Measurements from ENCODE around the gene JADE2. TPM values are rescaled to one million over a fixed set of nuclear protein-coding genes. Genes with fewer than 3 reads are reported as not detected.

JADE2 gene
- total and polyA plus RNA-seq, 4 donors: 3.9 to 11.4 (median 5.5) TPM

- 97% methylated on average over 7 of the region's 7 CpGs for WGBS
- Histone ChIP-seq H3K9me3 (ENCODE audit: control insufficient read depth in 4 of 4, low read length in 3 of 4) (no peaks in the 10 kb centered on the region), H3K27me3 (ENCODE audit: control insufficient read depth in 4 of 4, insufficient read depth in 4 of 4, low read length in 3 of 4) (no peaks in the 10 kb centered on the region), H3K4me1 (ENCODE audit: control insufficient read depth in 4 of 4, insufficient read depth in 4 of 4, low read length in 3 of 4) (peaks cover 3 to 17% (median 14%) of the 10 kb centered on the region in 4 donors), H3K27ac (ENCODE audit: low read depth in 1 of 2, low read length in 2 of 2) (no peak overlapping the region), H3K9ac (ENCODE audit: low read depth in 1 of 2, low read length in 2 of 2) (no peak overlapping the region), H3K4me3 (ENCODE audit: low read depth in 1 of 3, low read length in 3 of 3) (no peak overlapping the region), H3K36me3 (ENCODE audit: control insufficient read depth in 4 of 4, insufficient read depth in 3 of 4, low read depth in 1 of 4, low read length in 3 of 4) (peaks cover 11 to 57% (median 48%) of the 10 kb centered on the region in 4 donors)
- no peak for DNase-seq (ENCODE audit: low spot score)
- no peak for TF ChIP-seq HNF4A (conservative IDR thresholded peaks at IDR 0.05)
- no peak for TF ChIP-seq TAF1 (conservative IDR thresholded peaks at IDR 0.05)
- no peak for TF ChIP-seq GABPA (IDR thresholded peaks at IDR 0.05 in 1 of 2, conservative IDR thresholded peaks at IDR 0.05 in 1 of 2)
- no peak for TF ChIP-seq HNF4G (IDR thresholded peaks at IDR 0.05)
- TF ChIP-seq REST (IDR thresholded peaks at IDR 0.05): no peak
Measured at GRCh38 chr5:134563221-134563620, 37.8 kb downstream of the JADE2 start.

- no peak overlapping the region for H3K27ac ChIP-seq (ENCODE audit: low read depth in 1 of 2, low read length in 2 of 2)
- WGBS: 80% methylated on average over 5 of the region's 5 CpGs
- H3K9me3 ChIP-seq (ENCODE audit: control insufficient read depth in 4 of 4, low read length in 3 of 4): no peaks in the 10 kb centered on the region
- peaks cover 9 to 25% (median 21%) of the 10 kb centered on the region in 4 donors for H3K4me1 ChIP-seq (ENCODE audit: control insufficient read depth in 4 of 4, insufficient read depth in 4 of 4, low read length in 3 of 4)
- no peak overlapping the region for H3K9ac ChIP-seq (ENCODE audit: low read depth in 1 of 2, low read length in 2 of 2)
- H3K4me3 ChIP-seq (ENCODE audit: low read depth in 1 of 3, low read length in 3 of 3): no peak overlapping the region
- no peak for TF ChIP-seq GABPA (IDR thresholded peaks at IDR 0.05 in 1 of 2, conservative IDR thresholded peaks at IDR 0.05 in 1 of 2)
- no peak for TF ChIP-seq YY1 (IDR thresholded peaks at IDR 0.05)
- TF ChIP-seq EGR1 (IDR thresholded peaks at IDR 0.05; ENCODE audit: low read depth in 2 of 2): no peak
- TF ChIP-seq REST (IDR thresholded peaks at IDR 0.05): no peak
- TF ChIP-seq JUND (IDR thresholded peaks at IDR 0.05): no peak
- TF ChIP-seq NR2F2 (IDR thresholded peaks at IDR 0.05): no peak
- no peak for TF ChIP-seq CTCF (IDR thresholded peaks at IDR 0.05; ENCODE audit: low read depth, low read length, missing input control)
- no peak for TF ChIP-seq TAF1 (conservative IDR thresholded peaks at IDR 0.05)
- no peak for TF ChIP-seq RAD21 (IDR thresholded peaks at IDR 0.05)
- TF ChIP-seq HNF4G (IDR thresholded peaks at IDR 0.05): no peak
- TF ChIP-seq HNF4A (conservative IDR thresholded peaks at IDR 0.05): no peak
- DNase-seq (ENCODE audit: low spot score): no peak
- H3K36me3 ChIP-seq (ENCODE audit: control insufficient read depth in 4 of 4, insufficient read depth in 3 of 4, low read depth in 1 of 4, low read length in 3 of 4): peaks cover 11 to 57% (median 48%) of the 10 kb centered on the region in 4 donors
- no peaks in the 10 kb centered on the region for H3K27me3 ChIP-seq (ENCODE audit: control insufficient read depth in 4 of 4, insufficient read depth in 4 of 4, low read length in 3 of 4)
Measured at GRCh38 chr5:134563962-134564361, 38.5 kb downstream of the JADE2 start.

Measured in liver (tissue), 9 donors.